Lung (tissue), 12 donors: ENCODE results near the gene ARCN1. TPM values are rescaled to one million over a fixed set of nuclear protein-coding genes. Genes with fewer than 3 reads are reported as not detected.

Experiments used
- ATAC-seq: fragments of 200-7000 bp; cut with Tn5 transposase; one replicate; pipeline ENCODE4 v1.9.1; 2020; ENCODE audit warnings: moderate number of reproducible peaks; ENCODE audit not compliant: insufficient read depth, low FRiP score
- DNase-seq, 3 donors: peaks; one replicate each; pipeline ENCODE4 v3.0.0-alpha.2; 2013 to 2017
- H3K27ac ChIP-seq, 2 donors: one replicate each; pipeline ENCODE4 v1.5.1; 2013; ENCODE audit warnings: mild to moderate bottlenecking in 2 of 2, moderate library complexity in 2 of 2, control low read depth in 1 of 2, inconsistent platforms in 1 of 2, low read depth in 1 of 2, low read length in 1 of 2
- H3K27me3 ChIP-seq, 3 donors: one replicate each; pipeline ENCODE4 v1.5.1; 2013; ENCODE audit warnings: low read length in 2 of 3; ENCODE audit not compliant: control insufficient read depth in 3 of 3, insufficient read depth in 3 of 3
- H3K36me3 ChIP-seq, 4 donors: one replicate each; pipeline ENCODE4 v1.5.1; 2013; ENCODE audit warnings: low read length in 4 of 4, mild to moderate bottlenecking in 1 of 4, moderate library complexity in 1 of 4; ENCODE audit not compliant: control insufficient read depth in 4 of 4, insufficient read depth in 4 of 4
- H3K4me1 ChIP-seq, 5 donors: one replicate each; pipeline ENCODE4 v1.5.1; 2013; ENCODE audit warnings: low read length in 5 of 5, mild to moderate bottlenecking in 2 of 5, moderate library complexity in 1 of 5; ENCODE audit not compliant: control insufficient read depth in 5 of 5, insufficient read depth in 5 of 5
- H3K4me3 ChIP-seq: one replicate; pipeline ENCODE4 v1.5.1; 2013; ENCODE audit warnings: mild to moderate bottlenecking, control low read depth, moderate library complexity
- H3K9ac ChIP-seq, 2 donors: one replicate each; pipeline ENCODE4 v1.5.1; 2013; ENCODE audit warnings: low read length in 2 of 2, control low read depth in 1 of 2; ENCODE audit not compliant: insufficient read depth in 1 of 2
- H3K9me3 ChIP-seq, 4 donors: one replicate each; pipeline ENCODE4 v1.5.1; 2013; ENCODE audit warnings: low read length in 3 of 4, mild to moderate bottlenecking in 1 of 4, moderate library complexity in 1 of 4; ENCODE audit not compliant: control insufficient read depth in 4 of 4, insufficient read depth in 3 of 4
- WGBS, 2 donors: extraction: QIAGEN DNeasy Blood & Tissue Kit; methylation state at CpG; one replicate each; pipeline ENCODE4 v1.1.7; 2013; 5-methylcytosine and 5-hydroxymethylcytosine counted together
- polyA plus RNA-seq, 2 donors: library from polyadenylated mRNA; stranded (reverse); fragments of 200-250 nt; gene quantifications; one replicate each; pipeline ENCODE4 v1.2.1, GENCODE V29; 2013
- total RNA-seq, 2 donors: library from RNA; depleted of rRNA in 1 of 2; stranded (reverse); fragments of >200 nt in 1 of 2; gene quantifications; one replicate each; pipeline ENCODE4 v1.2.1, GENCODE V29; 2014 to 2021
- TF ChIP-seq, protein P1 (sequence below): IDR thresholded peaks from 2 replicates; pipeline ENCODE4 v1.5.1; 2012; ENCODE audit warnings: mild to moderate bottlenecking; ENCODE audit errors: control extremely low read depth, extremely low read depth
- donor health status: control.
- donor health status: control.
- donor health status: Bipolar disorder and iron deficiency.
- donor health status: healthy.
- donor health status: DM: yes; HTN: yes; CAD: no.

ARCN1 gene
- total and polyA plus RNA-seq, 4 donors: 72.4 to 123 (median 106) TPM

DNA sequence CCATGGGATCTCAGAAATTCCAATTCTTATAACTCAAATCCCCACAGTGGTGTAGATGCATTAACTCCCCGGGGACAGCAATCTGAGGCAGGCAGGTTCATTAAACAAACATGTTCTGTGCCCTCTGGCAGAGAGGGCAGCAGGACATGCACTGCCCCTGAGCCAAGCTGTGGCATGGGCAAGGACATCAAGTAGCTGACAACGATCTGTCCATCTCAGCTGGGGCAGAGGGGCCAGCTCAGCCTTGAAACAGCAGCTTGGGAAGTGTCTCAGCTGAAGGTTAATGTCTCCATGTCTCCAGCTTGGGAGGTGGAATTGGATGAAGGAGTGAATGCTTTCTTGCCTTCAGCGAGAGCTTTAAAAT, 27.6 kb upstream of the ARCN1 start:
- 87 to 91% methylated on average over 3 of the region's 3 CpGs for WGBS, 2 donors
- ATAC-seq (no peak), DNase-seq (no peak)
- no peaks in the 10 kb centered on the region for H3K4me1 ChIP-seq
- H3K27ac ChIP-seq: no peak overlapping the region
- H3K9ac ChIP-seq: no peak overlapping the region
- TF ChIP-seq, protein P1, sequence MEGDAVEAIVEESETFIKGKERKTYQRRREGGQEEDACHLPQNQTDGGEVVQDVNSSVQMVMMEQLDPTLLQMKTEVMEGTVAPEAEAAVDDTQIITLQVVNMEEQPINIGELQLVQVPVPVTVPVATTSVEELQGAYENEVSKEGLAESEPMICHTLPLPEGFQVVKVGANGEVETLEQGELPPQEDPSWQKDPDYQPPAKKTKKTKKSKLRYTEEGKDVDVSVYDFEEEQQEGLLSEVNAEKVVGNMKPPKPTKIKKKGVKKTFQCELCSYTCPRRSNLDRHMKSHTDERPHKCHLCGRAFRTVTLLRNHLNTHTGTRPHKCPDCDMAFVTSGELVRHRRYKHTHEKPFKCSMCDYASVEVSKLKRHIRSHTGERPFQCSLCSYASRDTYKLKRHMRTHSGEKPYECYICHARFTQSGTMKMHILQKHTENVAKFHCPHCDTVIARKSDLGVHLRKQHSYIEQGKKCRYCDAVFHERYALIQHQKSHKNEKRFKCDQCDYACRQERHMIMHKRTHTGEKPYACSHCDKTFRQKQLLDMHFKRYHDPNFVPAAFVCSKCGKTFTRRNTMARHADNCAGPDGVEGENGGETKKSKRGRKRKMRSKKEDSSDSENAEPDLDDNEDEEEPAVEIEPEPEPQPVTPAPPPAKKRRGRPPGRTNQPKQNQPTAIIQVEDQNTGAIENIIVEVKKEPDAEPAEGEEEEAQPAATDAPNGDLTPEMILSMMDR: no peak
- peaks cover 4 to 16% (median 8%) of the 10 kb centered on the region in 4 donors for H3K36me3 ChIP-seq
- no peaks in the 10 kb centered on the region for H3K27me3 ChIP-seq
- no peaks in the 10 kb centered on the region for H3K9me3 ChIP-seq
- no peak overlapping the region for H3K4me3 ChIP-seq

DNA sequence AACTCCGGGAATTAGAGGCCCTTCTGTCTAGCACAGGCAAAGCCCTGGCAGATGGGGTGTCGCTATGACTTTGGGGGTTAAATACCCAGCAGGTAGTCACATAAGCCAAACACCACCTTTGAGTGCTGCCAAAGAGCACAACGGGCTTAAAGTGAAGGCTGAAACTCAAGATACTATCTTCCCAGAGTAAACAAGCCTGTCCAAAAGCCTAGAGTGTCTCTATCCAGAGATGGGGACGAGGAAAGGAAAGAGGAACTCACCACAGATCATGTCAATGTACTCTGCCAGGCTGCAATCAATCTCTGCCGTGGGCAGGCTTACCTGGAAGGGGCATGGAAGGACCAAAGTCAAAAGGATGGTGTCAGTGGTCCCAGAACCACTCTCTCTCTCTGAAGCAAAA, 26.7 kb upstream of the ARCN1 start:
- Histone ChIP-seq H3K4me1 (no peaks in the 10 kb centered on the region), H3K27ac (no peak overlapping the region), H3K9ac (no peak overlapping the region), H3K4me3 (no peak overlapping the region), H3K9me3 (no peaks in the 10 kb centered on the region), H3K27me3 (no peaks in the 10 kb centered on the region), H3K36me3 (peaks cover 4 to 16% (median 10%) of the 10 kb centered on the region in 4 donors)
- 82 to 83% methylated on average over 5 of the region's 5 CpGs for WGBS, 2 donors
- no peak for DNase-seq
- TF ChIP-seq, protein P1: no peak
- no peak for ATAC-seq

DNA sequence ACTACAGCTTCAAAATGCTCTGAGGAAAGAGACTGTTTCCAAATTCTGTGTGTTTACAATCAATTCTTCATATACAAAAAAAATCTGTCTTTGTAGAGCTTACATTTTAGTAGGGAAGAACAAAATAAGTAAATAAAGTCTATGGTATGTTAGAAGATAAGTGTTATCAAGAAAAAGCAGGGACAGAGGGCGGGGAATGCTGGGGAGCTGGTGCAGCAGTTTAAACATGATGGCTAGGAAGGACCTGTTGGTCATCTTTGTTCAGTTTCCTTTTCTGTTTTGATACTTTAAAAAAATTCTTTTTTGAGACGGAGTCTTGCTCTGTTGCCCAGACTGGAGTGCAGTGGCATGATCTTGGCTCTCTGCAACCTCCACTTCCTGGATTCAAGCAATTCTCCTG, 25.1 kb upstream of the ARCN1 start:
- no peaks in the 10 kb centered on the region for H3K9me3 ChIP-seq
- ATAC-seq (no peak), DNase-seq (no peak)
- H3K36me3 ChIP-seq: peaks cover 8 to 20% (median 16%) of the 10 kb centered on the region in 4 donors
- 92 to 98% methylated on average over 2 of the region's 2 CpGs for WGBS, 2 donors
- TF ChIP-seq, protein P1: no peak
- H3K9ac ChIP-seq: no peak overlapping the region
- H3K4me1 ChIP-seq: no peaks in the 10 kb centered on the region
- H3K4me3 ChIP-seq: no peak overlapping the region
- no peak overlapping the region for H3K27ac ChIP-seq
- H3K27me3 ChIP-seq: no peaks in the 10 kb centered on the region

DNA sequence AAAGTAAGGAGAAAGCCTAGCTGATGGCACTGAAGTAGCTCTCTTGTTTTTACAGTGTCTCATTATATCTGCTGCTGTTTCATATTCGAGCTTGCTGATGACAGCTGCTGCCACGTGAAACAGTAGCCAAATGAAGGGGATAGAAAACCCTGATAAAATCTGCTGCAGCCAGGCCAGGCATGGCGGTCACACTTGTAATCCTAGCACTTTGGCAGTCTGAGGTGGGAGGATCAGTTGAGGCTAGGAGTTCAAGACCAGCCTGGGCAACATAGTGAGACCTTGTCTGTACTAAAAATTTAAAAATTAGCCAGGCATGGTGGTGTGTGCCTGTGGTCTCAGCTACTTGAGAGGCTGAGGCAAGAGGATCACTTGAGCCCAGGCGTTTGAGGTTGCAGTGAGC, 19.9 kb upstream of the ARCN1 start:
- no peaks in the 10 kb centered on the region for H3K4me1 ChIP-seq
- H3K9me3 ChIP-seq: no peaks in the 10 kb centered on the region
- no peak for ATAC-seq
- DNase-seq: no peak
- WGBS, 2 donors: 90 to 91% methylated on average over 4 of the region's 4 CpGs
- TF ChIP-seq, protein P1: no peak
- H3K27ac ChIP-seq: no peak overlapping the region
- no peak overlapping the region for H3K9ac ChIP-seq
- H3K36me3 ChIP-seq: peaks cover 12 to 26% (median 23%) of the 10 kb centered on the region in 4 donors
- H3K27me3 ChIP-seq: no peaks in the 10 kb centered on the region
- H3K4me3 ChIP-seq: no peak overlapping the region
